ENCODE results near the gene ABCA13.

The ABCA13 gene

GRCh38 chr7:48259463-48260280, 88.4 kb downstream of the ABCA13 start:
- H3K36me3 ChIP-seq (ENCODE audit: control insufficient read depth in 2 of 2, insufficient read depth in 2 of 2, low read length in 2 of 2) = no peaks in the 10 kb centered on the region
- no peaks in the 10 kb centered on the region for H3K27me3 ChIP-seq (ENCODE audit: control insufficient read depth in 2 of 2, insufficient read depth in 2 of 2, low read length in 2 of 2)
- no peak overlapping the region for H3K27ac ChIP-seq (ENCODE audit: low read depth in 2 of 2, low read length in 2 of 2)
- H3K4me3 ChIP-seq (ENCODE audit: low read length in 2 of 2) = no peak overlapping the region
- no peaks in the 10 kb centered on the region for H3K9me3 ChIP-seq (ENCODE audit: control insufficient read depth in 2 of 2, low read length in 2 of 2)
- H3K9ac ChIP-seq (ENCODE audit: low read depth in 1 of 2, low read length in 2 of 2) = no peak overlapping the region
- no peaks in the 10 kb centered on the region for H3K4me1 ChIP-seq (ENCODE audit: control insufficient read depth in 2 of 2, insufficient read depth in 2 of 2, low read length in 2 of 2)

GRCh38 chr7:48261696-48262095, 90.4 kb downstream of the ABCA13 start:
- Histone ChIP-seq H3K27ac (ENCODE audit: low read depth in 2 of 2, low read length in 2 of 2) (no peak overlapping the region), H3K9ac (ENCODE audit: low read depth in 1 of 2, low read length in 2 of 2) (no peak overlapping the region), H3K9me3 (ENCODE audit: control insufficient read depth in 2 of 2, low read length in 2 of 2) (no peaks in the 10 kb centered on the region), H3K4me1 (ENCODE audit: control insufficient read depth in 2 of 2, insufficient read depth in 2 of 2, low read length in 2 of 2) (no peaks in the 10 kb centered on the region), H3K36me3 (ENCODE audit: control insufficient read depth in 2 of 2, insufficient read depth in 2 of 2, low read length in 2 of 2) (no peaks in the 10 kb centered on the region), H3K27me3 (ENCODE audit: control insufficient read depth in 2 of 2, insufficient read depth in 2 of 2, low read length in 2 of 2) (no peaks in the 10 kb centered on the region), H3K4me3 (ENCODE audit: low read length in 2 of 2) (no peak overlapping the region)

GRCh38 chr7:48262606-48263310, 91.5 kb downstream of the ABCA13 start:
- Histone ChIP-seq H3K36me3 (ENCODE audit: control insufficient read depth in 2 of 2, insufficient read depth in 2 of 2, low read length in 2 of 2) (no peaks in the 10 kb centered on the region), H3K9me3 (ENCODE audit: control insufficient read depth in 2 of 2, low read length in 2 of 2) (no peaks in the 10 kb centered on the region), H3K4me3 (ENCODE audit: low read length in 2 of 2) (no peak overlapping the region), H3K9ac (ENCODE audit: low read depth in 1 of 2, low read length in 2 of 2) (no peak overlapping the region), H3K27me3 (ENCODE audit: control insufficient read depth in 2 of 2, insufficient read depth in 2 of 2, low read length in 2 of 2) (no peaks in the 10 kb centered on the region), H3K4me1 (ENCODE audit: control insufficient read depth in 2 of 2, insufficient read depth in 2 of 2, low read length in 2 of 2) (no peaks in the 10 kb centered on the region), H3K27ac (ENCODE audit: low read depth in 2 of 2, low read length in 2 of 2) (no peak overlapping the region)

DNA sequence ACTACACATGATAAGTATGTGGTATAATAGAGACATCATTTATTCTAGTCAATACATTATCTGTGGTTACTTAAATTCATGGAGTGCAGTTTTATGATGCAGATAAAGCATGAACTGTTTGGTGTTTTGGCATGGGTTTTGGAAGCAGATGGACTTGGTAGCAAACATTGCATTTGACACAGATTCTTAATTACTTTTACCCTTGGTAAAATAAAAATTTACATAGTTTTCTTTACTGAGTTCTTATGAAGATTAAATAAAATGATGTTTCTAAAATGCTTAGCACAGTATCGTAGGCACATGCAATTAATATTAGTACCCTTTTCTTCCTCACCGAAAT, 92.0 kb downstream of the ABCA13 start:
- Histone ChIP-seq H3K27ac (ENCODE audit: low read depth in 2 of 2, low read length in 2 of 2) (no peak overlapping the region), H3K27me3 (ENCODE audit: control insufficient read depth in 2 of 2, insufficient read depth in 2 of 2, low read length in 2 of 2) (no peaks in the 10 kb centered on the region), H3K9ac (ENCODE audit: low read depth in 1 of 2, low read length in 2 of 2) (no peak overlapping the region), H3K36me3 (ENCODE audit: control insufficient read depth in 2 of 2, insufficient read depth in 2 of 2, low read length in 2 of 2) (no peaks in the 10 kb centered on the region), H3K9me3 (ENCODE audit: control insufficient read depth in 2 of 2, low read length in 2 of 2) (no peaks in the 10 kb centered on the region), H3K4me3 (ENCODE audit: low read length in 2 of 2) (no peak overlapping the region), H3K4me1 (ENCODE audit: control insufficient read depth in 2 of 2, insufficient read depth in 2 of 2, low read length in 2 of 2) (no peaks in the 10 kb centered on the region)

GRCh38 chr7:48269066-48269465, 97.8 kb downstream of the ABCA13 start:
- Histone ChIP-seq H3K27ac (ENCODE audit: low read depth in 2 of 2, low read length in 2 of 2) (no peak overlapping the region), H3K27me3 (ENCODE audit: control insufficient read depth in 2 of 2, insufficient read depth in 2 of 2, low read length in 2 of 2) (no peaks in the 10 kb centered on the region), H3K36me3 (ENCODE audit: control insufficient read depth in 2 of 2, insufficient read depth in 2 of 2, low read length in 2 of 2) (no peaks in the 10 kb centered on the region), H3K9ac (ENCODE audit: low read depth in 1 of 2, low read length in 2 of 2) (no peak overlapping the region), H3K4me3 (ENCODE audit: low read length in 2 of 2) (no peak overlapping the region), H3K9me3 (ENCODE audit: control insufficient read depth in 2 of 2, low read length in 2 of 2) (no peaks in the 10 kb centered on the region), H3K4me1 (ENCODE audit: control insufficient read depth in 2 of 2, insufficient read depth in 2 of 2, low read length in 2 of 2) (no peaks in the 10 kb centered on the region)

DNA sequence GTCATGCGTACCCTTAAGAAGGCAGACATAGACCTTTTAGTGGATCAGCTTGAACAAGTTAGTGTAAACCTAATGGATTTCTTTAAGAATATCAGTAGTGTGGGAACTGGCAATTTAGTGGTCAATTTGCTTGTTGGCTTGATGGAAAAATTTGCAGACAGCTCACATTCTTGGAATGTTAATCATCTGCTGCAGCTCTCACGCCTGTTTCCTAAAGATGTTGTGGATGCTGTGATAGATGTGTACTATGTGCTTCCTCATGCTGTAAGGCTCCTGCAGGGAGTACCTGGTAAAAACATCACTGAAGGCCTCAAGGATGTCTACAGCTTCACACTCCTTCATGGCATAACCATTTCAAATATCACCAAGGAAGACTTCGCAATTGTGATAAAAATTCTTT, 103.4 kb downstream of the ABCA13 start:
- no peak overlapping the region for H3K27ac ChIP-seq (ENCODE audit: low read depth in 2 of 2, low read length in 2 of 2)
- no peaks in the 10 kb centered on the region for H3K9me3 ChIP-seq (ENCODE audit: control insufficient read depth in 2 of 2, low read length in 2 of 2)
- H3K9ac ChIP-seq (ENCODE audit: low read depth in 1 of 2, low read length in 2 of 2) = no peak overlapping the region
- H3K4me3 ChIP-seq (ENCODE audit: low read length in 2 of 2) = no peak overlapping the region
- H3K4me1 ChIP-seq (ENCODE audit: control insufficient read depth in 2 of 2, insufficient read depth in 2 of 2, low read length in 2 of 2) = no peaks in the 10 kb centered on the region
- H3K36me3 ChIP-seq (ENCODE audit: control insufficient read depth in 2 of 2, insufficient read depth in 2 of 2, low read length in 2 of 2) = no peaks in the 10 kb centered on the region
- H3K27me3 ChIP-seq (ENCODE audit: control insufficient read depth in 2 of 2, insufficient read depth in 2 of 2, low read length in 2 of 2) = no peaks in the 10 kb centered on the region

GRCh38 chr7:48279420-48279819, 108.2 kb downstream of the ABCA13 start:
- Histone ChIP-seq H3K4me3 (ENCODE audit: low read length in 2 of 2) (no peak overlapping the region), H3K9ac (ENCODE audit: low read depth in 1 of 2, low read length in 2 of 2) (no peak overlapping the region), H3K27me3 (ENCODE audit: control insufficient read depth in 2 of 2, insufficient read depth in 2 of 2, low read length in 2 of 2) (no peaks in the 10 kb centered on the region), H3K4me1 (ENCODE audit: control insufficient read depth in 2 of 2, insufficient read depth in 2 of 2, low read length in 2 of 2) (no peaks in the 10 kb centered on the region), H3K27ac (ENCODE audit: low read depth in 2 of 2, low read length in 2 of 2) (no peak overlapping the region), H3K36me3 (ENCODE audit: control insufficient read depth in 2 of 2, insufficient read depth in 2 of 2, low read length in 2 of 2) (no peaks in the 10 kb centered on the region), H3K9me3 (ENCODE audit: control insufficient read depth in 2 of 2, low read length in 2 of 2) (no peaks in the 10 kb centered on the region)

- Histone ChIP-seq H3K27me3 (ENCODE audit: control insufficient read depth in 2 of 2, insufficient read depth in 2 of 2, low read length in 2 of 2) (no peaks in the 10 kb centered on the region), H3K9me3 (ENCODE audit: control insufficient read depth in 2 of 2, low read length in 2 of 2) (no peaks in the 10 kb centered on the region), H3K27ac (ENCODE audit: low read depth in 2 of 2, low read length in 2 of 2) (no peak overlapping the region), H3K9ac (ENCODE audit: low read depth in 1 of 2, low read length in 2 of 2) (no peak overlapping the region), H3K4me1 (ENCODE audit: control insufficient read depth in 2 of 2, insufficient read depth in 2 of 2, low read length in 2 of 2) (no peaks in the 10 kb centered on the region), H3K36me3 (ENCODE audit: control insufficient read depth in 2 of 2, insufficient read depth in 2 of 2, low read length in 2 of 2) (no peaks in the 10 kb centered on the region), H3K4me3 (ENCODE audit: low read length in 2 of 2) (no peak overlapping the region)
Observed at GRCh38 chr7:48280100-48280499, 108.8 kb downstream of the ABCA13 start.

- Histone ChIP-seq H3K9me3 (ENCODE audit: control insufficient read depth in 2 of 2, low read length in 2 of 2) (no peaks in the 10 kb centered on the region), H3K4me3 (ENCODE audit: low read length in 2 of 2) (no peak overlapping the region), H3K9ac (ENCODE audit: low read depth in 1 of 2, low read length in 2 of 2) (no peak overlapping the region), H3K36me3 (ENCODE audit: control insufficient read depth in 2 of 2, insufficient read depth in 2 of 2, low read length in 2 of 2) (no peaks in the 10 kb centered on the region), H3K27ac (ENCODE audit: low read depth in 2 of 2, low read length in 2 of 2) (no peak overlapping the region), H3K4me1 (ENCODE audit: control insufficient read depth in 2 of 2, insufficient read depth in 2 of 2, low read length in 2 of 2) (no peaks in the 10 kb centered on the region), H3K27me3 (ENCODE audit: control insufficient read depth in 2 of 2, insufficient read depth in 2 of 2, low read length in 2 of 2) (no peaks in the 10 kb centered on the region)
Observed at GRCh38 chr7:48285373-48285772, 114.1 kb downstream of the ABCA13 start.

GRCh38 chr7:48286836-48287235, 115.6 kb downstream of the ABCA13 start:
- no peaks in the 10 kb centered on the region for H3K36me3 ChIP-seq (ENCODE audit: control insufficient read depth in 2 of 2, insufficient read depth in 2 of 2, low read length in 2 of 2)
- no peak overlapping the region for H3K4me3 ChIP-seq (ENCODE audit: low read length in 2 of 2)
- H3K27ac ChIP-seq (ENCODE audit: low read depth in 2 of 2, low read length in 2 of 2) = no peak overlapping the region
- H3K27me3 ChIP-seq (ENCODE audit: control insufficient read depth in 2 of 2, insufficient read depth in 2 of 2, low read length in 2 of 2) = no peaks in the 10 kb centered on the region
- no peaks in the 10 kb centered on the region for H3K9me3 ChIP-seq (ENCODE audit: control insufficient read depth in 2 of 2, low read length in 2 of 2)
- no peak overlapping the region for H3K9ac ChIP-seq (ENCODE audit: low read depth in 1 of 2, low read length in 2 of 2)
- no peaks in the 10 kb centered on the region for H3K4me1 ChIP-seq (ENCODE audit: control insufficient read depth in 2 of 2, insufficient read depth in 2 of 2, low read length in 2 of 2)

All from mucosa of rectum (tissue), 2 donors.